ENCODE results near the gene SPATA9.
"Not testable (repeated sequence)": the region's sequence is repeated elsewhere in the genome, so short reads cannot be mapped to it uniquely, and the experiment has no call there.

The SPATA9 gene

GRCh38 chr5:95672641-95673040, 10.2 kb downstream of the SPATA9 start:
- no peak for DNase-seq

DNA sequence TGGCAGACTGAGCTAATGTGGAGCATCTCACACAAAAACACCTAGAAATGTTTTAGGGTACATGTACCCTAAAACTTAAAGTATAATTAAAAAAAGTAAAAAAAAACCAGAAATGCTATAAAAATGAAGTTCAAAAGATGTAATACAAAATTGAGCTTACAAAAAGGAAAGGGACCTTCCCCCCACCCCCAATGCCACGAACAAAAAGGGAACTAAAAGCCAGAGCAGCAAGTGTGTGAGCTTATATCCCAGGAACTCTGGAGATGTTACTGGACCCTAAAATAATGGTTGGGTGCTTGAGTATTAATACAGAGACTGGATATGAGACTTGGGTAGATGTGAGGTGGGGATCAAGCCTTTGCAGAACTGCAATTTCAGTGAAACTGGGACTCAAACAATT, 11.0 kb downstream of the SPATA9 start:
- no peak for DNase-seq

DNA sequence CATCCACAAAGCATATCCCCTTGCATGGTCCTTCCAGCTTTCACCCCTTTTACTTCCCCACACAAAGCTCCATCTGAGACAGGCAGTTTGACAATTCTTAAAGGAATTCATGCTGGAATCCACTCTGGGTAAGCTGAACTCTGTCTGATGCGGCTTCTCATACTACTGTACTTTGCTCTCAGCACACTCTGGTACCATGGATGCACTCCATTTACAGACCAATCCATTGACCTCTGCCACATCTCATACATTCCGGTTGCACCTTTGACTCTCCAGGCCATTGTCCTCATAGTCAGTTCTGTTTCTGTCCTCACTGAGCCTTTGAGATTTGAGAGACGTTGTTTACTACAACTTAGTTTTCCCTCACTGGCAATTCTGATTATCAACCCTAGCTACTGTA, 12.2 kb downstream of the SPATA9 start:
- DNase-seq = no peak

GRCh38 chr5:95669985-95670384, 12.8 kb downstream of the SPATA9 start:
- DNase-seq = no peak

GRCh38 chr5:95669540-95669939, 13.3 kb downstream of the SPATA9 start:
- peak; percentile 1 for DNase-seq

DNA sequence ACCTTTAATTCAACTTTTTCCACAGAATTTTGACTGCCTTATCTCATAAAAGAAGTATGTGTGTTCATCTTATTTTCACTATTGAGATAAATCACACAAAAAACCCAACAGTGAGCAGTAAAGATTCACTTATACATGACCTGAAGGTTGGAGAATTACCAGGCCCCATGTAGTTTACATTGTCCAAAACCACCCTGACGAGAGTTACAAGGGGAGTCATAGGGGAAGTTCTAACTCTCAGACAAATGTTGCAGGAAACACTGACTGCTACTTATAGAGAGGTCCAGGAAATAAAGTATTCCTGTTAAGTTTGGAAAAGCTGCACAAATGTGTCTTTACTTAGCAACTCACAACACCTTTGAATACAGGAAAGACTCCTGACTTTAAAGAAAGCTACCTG, 14.1 kb downstream of the SPATA9 start:
- DNase-seq = no peak

DNA sequence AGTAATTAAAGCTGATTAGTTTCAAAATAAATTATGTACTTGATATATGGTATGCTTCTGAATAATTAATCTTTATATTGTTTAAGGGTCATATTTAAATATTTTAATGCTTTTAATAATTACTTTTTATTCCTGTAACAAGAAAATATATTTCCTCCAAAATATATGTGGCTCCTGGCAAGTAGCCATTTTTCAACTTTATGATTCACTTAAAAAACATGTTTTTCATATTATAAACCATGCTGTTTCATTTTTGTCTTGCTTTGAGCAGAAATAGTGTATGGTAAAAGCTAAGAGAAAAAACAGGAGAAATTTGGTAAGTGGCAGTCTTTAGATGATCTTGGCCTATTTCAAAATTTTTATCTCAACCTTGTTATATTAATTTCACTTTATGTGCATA, 14.6 kb downstream of the SPATA9 start:
- no peak for DNase-seq

DNA sequence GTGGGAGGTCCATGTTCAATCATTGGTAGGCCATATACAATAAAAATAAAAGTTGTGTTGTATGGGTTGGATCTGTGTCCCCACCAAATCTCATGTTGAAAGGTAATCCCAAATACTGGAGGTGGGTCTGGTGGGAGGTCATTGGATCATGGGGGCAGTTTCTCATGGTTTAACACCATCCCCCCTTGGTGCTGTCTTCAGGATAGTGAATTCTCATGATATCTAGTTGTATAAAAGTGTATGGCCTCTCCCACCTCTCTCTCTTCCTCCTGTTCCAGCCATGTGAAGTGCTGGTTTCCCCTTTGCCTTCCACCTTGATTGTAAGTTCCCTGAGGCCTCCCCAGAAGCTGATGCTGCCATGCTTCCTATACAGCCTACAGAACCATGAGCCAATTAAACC, 15.1 kb downstream of the SPATA9 start:
- DNase-seq = no peak

DNA sequence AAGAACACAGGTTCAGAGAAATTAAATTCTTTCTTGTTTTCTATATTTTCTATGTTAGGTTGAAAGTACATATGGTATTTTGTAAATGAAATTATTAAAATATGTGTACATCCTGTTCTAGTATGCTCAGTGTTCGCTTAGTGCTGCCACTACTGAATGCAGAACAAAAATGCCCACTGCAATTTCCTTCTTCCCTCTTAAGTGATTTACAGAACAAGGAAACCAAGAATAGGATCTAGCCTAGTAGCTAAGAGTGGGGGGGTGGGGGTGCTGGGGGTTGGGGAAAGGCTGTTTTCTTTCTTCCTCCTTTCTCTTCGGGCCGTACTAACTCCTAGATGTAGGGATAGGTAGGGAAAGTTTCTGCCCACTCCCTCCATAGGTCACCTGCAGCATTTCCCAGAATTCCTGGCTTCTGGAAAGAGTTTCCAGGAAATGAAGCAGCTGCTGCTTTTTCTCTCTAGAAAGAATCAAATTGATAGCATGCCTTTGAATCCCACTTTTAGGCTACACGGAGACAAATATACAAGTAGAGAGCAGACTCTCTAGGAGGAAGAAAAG, 15.7 kb downstream of the SPATA9 start:
- DNase-seq = no peak

GRCh38 chr5:95664204-95664786, 18.5 kb downstream of the SPATA9 start:
- DNase-seq = peak; percentile 13

GRCh38 chr5:95662946-95663345, 19.8 kb downstream of the SPATA9 start:
- DNase-seq = no peak

DNA sequence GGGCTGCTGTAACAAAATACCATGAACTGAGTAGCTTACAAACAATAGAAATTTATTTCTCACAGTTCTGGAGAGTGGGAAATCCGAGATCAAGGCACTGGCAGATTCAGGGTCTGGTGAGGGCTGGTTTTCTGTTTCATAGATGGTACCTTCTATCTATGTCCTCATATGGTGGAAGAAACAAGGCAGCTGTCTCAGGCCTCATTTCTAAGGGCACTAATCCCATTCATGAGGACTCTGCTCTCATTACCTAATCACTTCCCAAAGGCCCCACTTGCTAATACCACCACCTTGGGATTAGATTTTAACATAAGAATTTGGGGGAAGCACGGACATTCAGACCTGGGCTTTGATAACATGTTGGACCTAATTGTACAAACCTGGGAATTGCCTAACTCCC, 22.7 kb downstream of the SPATA9 start:
- DNase-seq = no peak

GRCh38 chr5:95655575-95655974, 27.2 kb downstream of the SPATA9 start:
- no peak for DNase-seq

DNA sequence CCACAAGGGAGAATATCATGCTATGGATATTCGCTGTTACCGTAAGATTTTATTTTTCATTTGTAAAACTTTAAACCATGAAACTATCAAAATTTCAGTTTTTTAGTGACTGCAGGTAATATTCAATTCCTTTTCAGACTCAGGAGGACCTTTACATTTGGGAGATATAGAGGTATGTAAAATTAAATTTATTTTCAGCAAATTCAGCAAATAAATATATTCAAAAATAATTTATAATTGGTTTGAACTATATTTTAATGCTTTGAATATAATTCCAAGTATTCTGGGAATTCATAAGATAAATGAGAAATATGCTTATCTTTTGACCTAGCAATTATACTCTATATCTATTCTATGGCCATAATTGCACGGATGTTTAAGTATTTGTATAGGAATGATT, 28.6 kb downstream of the SPATA9 start:
- DNase-seq = no peak

DNA sequence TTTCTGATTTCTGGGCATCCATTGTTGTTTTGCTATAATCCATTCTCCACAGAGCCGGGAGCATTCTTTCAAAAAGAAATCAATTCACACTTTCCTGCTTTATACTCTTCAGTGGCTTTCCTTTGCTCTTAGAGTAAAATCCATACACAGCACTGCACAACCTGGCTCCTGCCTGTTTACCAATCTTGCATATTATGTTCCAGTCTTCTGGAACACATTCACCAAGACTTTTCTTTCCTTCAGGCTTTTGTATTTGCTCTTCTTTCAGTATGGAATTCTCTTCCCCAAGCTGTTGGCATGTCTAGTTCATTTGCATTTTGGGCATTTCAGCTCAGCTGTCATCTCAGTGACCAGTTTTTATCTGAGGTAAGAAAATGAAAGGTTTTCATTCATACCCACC, 29.9 kb downstream of the SPATA9 start:
- no peak for DNase-seq

GRCh38 chr5:95649842-95650620, 32.8 kb downstream of the SPATA9 start:
- DNase-seq = no peak

DNA sequence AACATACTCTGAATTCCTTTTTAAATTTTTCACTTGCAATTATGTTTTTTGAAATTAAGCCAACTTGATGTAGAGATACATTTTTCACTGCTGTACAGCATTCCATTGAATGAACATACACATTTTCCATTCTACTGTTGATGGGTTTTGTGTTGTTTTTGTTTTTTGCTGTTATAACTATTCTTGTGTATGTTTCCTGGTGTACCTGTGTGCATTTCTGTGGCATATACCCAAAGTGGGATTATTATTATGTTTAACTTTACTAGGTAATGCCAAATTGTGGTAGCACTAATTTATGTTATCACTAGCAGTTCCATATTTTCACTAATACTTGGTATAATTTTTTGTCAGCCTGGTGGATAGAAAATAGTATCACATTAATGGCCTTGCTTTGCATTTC, 33.5 kb downstream of the SPATA9 start:
- no peak for DNase-seq

DNA sequence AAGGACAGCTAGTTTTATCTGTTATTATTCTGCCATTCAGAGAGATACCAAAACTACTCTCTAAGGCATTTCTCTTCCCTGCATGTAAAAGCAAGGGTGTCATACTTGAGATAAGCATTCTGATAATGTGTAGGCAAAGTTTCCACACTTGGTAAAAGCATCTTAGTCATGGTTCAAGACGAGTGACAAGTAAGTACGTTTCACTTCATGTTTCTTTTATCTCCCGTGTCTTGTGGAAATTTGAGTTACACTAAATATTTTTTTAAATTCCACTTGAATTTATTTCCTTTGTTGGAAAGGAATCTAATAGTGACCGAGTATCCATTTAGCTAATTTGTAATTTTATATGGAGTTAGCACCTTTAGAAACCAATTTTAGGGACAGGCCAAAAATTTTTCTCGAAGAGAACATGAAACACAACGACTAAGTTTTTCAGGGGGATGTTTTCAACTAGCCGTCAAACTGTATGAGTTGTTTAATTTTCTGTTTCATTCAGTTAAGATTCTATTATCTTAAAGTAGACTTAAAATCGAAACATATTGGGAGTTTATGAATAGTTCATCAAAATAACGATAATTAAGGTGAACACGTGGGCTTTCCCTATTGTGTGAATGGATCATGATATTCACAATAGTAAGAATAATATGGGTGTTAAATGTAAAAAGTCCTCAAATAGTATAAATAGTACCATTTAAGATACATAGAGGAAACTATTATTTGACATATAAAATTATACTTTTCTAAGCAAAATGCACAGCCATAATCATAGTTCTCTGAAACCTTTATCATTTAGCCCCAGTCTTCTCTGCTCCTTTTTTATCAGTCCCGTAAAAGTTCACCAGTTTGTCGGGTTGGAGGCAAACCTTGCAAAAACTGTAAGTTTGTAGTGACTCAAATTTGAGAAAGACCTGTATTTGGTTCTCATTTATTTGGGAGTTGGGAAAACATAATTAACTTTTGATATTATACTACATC, 34.6 kb downstream of the SPATA9 start:
- no peak for DNase-seq

- DNase-seq = peak; percentile 98
Observed at GRCh38 chr5:95646569-95647431, 36.0 kb downstream of the SPATA9 start, which contains the start of gene RFESD. RFESD (plus strand) TSS chr5:95646777; CDS start chr5:95652272, 5,495 bp downstream.

- DNase-seq = not testable (repeated sequence)
Observed at GRCh38 chr5:95646226-95646568, 36.6 kb downstream of the SPATA9 start.

DNA sequence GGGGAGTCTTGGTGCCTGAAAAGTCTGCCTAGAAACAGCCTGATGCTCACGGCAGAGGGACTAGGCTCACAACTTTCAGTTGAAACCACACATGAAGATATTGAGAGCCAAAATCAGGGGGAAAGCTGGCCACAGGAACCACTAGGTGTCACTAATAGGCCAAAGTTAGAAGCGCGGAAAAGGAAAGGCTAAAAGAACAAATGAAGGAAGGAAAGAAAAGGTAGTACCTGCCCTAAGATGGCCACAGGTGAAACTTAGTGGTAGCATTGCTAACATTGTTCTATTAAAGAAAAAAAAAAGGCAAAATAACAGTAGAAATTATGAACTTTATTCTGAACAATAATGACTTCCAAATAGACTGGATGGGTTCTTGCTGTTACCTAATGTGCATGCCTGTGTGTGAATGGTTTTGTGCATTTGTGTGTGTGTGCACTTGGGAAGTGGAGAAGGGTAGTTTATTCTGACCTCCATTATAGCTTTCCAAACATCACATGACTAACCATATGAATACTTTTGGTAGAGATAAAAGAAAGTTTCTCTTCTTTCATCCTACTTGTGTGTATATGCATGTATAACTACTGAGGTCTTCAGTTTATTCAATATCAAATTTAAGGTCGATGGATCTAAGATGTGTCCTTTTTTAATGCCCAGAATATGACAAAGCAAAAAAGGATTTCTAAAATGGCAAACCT, 38.3 kb downstream of the SPATA9 start:
- peak; percentile 36 for DNase-seq

DNA sequence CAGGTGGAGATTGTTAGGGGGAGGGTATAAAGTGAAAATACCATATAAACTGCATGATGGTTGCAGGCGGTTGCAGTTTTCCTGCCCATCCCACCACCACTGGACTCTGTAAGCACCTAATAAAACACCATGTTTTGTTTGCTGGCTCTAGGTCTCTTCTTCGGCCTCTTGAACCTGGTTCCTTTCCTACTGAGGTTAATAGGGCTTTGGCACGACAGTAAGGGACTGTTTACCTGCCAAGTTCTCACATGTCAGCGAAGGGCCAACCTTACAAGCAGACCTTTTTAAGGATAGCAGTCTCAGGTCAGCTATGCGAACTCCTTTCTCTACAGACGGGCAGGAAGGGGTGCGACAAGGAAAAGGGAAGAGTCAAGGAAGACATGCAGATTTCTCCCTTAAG, 39.6 kb downstream of the SPATA9 start:
- DNase-seq = no peak

Data from NCI-H146 (cell line).